Inferior parietal cortex (tissue), 1 donor: ENCODE measurements around the gene RALBP1.

ENCODE experiments used
- DNase-seq: peaks from one replicate; pipeline ENCODE4 v3.0.0-alpha.2; 2016; ENCODE audit errors: extremely low spot score

Gene RALBP1

DNA sequence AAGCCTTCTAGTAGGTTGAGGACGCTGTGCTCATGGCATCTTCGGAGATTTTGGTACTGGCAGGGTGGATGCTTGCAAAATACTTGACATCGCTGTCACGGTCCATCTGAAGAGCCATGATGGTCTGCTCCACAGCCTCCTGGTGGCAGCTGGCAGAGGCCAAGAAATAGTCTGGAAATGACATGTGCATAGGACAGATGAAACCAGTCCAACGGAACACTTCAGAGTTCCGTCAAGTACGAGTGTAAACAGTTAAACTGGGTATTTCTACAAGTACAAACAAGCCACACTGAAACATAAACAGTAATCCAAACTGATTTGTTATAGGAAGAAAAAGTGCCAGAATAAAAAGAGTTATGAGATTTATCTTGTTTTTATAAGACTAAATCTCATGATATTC lies 72.5 kb downstream of the RALBP1 start:
- DNase-seq: no peak

DNA sequence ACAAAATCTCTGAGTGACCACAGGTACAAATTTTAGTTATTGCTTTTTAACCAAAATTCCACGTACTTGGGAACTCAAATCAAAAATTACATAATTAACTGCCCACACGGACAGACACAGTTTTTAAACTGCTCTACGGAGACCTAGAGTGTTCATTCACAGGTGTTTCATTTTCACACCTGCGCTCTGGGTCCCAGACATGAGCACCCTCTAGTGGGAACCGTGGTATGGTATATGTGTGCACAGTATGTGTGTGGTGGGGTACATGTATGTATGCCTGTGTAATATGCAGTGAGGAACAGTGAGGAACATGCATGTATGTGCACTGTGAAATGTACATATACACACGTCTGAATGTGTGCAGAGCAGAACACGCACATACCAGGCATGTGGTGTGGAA lies 74.1 kb downstream of the RALBP1 start:
- DNase-seq: no peak

DNA sequence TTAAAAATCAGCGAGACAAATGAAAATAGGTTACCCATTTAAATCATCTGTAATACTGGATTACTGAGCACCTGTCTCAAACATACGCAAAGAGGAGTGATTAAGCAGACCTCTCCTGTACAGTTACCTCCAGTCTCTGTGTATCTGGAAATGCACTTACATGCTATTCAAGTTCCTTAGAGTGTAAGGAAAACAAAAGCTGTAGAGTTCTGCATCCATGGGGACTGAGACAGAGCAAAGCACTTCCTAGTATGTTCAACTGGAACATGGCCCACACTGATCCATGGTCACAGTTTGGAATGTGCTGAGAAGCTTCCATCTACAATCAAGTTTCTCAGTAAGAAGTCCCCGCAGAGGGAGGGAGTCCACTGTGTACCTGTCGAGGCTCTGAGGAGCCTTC lies 75.1 kb downstream of the RALBP1 start:
- DNase-seq: no peak

DNA sequence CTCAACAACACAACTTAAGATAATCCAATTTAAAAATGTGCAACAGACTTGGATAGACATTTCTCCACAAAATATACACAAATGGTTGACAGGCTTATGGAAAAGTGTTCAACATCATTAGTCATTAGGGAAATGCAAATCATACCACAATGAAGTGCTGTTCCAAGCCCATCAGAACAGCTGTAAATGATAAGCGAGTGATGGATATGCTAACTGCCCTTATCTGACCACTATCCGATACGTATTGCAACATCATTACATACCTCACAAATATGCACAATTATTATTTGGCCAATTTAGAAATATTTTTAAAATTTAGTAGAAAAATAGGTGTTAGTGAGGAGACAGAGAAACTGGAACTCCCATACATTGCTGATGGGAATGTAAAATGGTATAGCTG lies 76.9 kb downstream of the RALBP1 start:
- DNase-seq: no peak

DNA sequence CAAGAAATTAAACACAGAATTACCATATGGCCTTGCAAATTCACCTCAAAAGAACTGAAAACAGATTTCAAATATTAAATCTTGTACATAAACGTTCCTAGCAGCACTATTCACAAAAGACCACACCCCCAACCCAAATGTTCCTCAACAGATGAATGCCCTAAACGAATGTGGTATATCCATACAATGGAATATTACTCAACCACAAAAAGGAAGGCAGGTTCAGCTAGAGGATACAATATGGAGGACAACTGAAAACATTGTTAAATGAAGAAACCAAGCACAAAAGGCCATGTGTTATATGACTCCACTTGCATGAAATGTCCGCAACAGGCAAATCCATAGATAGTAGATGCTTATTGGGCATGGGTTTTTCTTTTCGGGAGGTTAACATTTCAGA lies 77.3 kb downstream of the RALBP1 start:
- DNase-seq: no peak

DNA sequence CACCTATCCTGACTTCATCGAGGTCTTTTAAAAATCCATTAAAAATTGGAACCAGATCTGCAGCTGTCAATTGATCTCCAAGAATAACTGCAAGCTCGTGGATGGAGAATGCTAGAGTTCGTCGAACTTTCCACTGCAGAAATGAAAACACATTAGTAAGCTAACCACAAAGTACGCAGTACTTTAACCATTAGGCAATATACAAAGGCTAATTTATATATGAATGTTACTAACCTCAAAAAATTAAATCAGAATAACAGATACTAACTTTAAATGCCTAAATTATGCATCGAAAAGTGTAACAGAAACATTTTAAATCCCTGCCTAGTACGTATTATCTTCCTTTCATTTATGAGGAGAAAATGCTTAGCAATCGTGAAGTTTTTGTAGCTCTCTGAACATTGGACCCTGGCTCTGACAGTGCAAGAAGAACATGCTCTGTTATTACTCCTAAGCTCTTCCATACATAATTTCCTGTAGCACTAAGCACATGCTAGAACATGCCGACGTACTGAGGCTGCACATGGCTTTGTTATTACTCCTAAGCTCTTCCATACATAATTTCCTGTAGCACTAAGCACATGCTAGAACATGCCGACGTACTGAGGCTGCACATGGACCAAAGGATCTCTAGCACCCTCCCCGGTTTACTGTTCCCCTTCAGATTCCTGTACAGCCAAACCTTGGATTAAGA lies 82.1 kb downstream of the RALBP1 start:
- DNase-seq: no peak

DNA sequence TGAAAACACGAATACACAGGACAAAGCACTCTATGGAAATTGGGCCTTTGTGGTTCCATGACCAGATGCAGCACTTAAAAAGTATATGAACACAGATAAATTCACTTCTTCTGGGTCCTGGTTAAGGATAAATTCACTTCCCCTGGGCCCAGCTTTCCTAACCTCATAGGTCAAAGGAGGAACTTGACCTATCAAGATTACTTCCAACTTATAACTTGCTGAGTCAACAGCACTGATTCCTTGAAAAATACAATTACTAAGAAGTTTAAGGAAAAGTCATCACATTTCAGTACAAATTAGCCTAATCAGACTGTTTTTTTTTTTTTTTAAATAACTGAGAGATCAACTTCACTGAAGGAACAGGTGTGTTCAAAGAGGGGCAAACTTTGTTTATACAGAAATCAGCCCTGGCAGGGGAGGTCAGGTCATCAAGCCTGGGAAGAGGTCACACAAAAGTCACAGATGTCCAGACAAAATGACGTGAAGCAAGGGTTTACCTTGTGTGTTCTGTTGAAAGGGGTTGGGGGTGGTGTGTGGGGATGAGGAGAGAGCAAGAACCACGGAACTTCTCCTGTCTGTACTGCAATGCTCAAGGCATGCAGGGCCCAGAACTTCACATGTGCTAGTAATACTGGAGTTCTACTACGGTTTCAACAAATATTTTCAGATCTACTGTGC lies 83.2 kb downstream of the RALBP1 start:
- no peak for DNase-seq

DNA sequence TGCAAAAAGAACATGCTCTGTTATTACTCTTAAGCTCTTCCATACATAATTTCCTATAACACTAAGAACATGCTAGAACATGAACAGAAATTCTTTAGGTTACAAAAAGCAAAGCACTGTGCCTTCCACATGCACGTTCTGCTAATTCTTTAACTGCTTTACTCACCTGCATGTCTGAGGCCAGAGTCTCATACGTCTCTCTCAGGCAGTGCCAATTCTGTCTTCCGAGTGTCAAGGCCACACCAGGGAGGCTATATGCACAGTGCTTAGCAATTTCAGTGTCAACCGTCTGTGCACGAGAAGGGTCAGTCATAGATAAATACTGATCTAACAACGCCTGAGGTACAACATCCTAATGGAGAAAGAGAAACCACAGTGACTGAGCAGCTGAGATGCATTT lies 83.9 kb downstream of the RALBP1 start:
- DNase-seq: no peak

DNA sequence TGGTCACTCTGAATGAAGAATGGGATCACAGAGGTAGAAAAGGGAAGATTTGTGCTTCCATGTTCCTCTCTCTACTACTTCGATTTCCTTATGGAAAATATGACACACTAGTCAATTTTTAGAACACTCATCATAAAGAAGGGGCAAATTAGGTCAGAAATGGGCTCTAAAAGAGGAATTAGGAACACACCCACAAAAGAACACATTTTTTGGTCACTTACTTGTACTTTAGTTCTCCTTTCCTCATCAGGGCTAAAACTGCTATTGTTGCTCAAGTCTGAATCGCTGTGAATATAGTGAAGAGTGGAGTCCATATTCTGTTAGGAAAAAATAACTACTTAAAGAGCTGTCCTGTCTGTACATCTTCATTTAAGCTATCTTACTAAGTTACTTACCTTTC lies 86.4 kb downstream of the RALBP1 start:
- no peak for DNase-seq

DNA sequence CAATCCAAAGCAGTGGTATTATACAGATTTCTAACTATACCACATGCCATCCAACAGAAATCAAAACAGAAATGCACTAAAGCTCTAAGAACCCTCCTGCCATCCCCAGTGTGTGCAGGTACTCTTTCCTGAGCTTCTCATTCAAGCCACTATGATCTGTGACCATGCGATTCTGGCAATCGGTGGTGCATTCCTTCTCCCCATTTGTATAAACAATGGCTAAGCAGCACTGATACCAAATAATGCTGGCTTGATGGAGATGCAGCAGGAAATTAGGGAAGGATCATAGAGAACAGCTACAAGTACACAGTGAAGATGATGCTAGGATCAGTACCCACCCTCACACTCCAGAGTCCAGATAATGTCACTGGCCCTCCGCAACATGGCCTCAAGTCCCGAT lies 87.3 kb downstream of the RALBP1 start:
- DNase-seq: no peak

DNA sequence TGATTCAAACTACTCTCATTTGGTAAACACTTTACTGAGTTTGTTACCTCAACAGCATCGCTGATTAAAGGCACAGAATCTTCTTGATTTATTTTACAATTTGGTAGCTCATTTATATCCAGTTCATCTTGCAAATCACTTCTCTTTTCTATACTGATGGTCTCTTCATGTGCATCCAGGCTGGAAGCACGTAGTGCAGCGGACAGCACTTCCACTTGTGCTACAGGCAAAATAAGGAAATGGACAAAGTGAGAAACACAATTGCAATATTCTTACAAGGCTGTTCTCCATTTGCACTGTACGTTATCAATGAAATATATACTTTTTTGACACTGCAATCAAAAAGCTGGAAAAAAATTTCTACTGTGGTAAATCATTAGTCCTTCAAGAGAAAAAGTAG lies 88.0 kb downstream of the RALBP1 start:
- no peak for DNase-seq

DNA sequence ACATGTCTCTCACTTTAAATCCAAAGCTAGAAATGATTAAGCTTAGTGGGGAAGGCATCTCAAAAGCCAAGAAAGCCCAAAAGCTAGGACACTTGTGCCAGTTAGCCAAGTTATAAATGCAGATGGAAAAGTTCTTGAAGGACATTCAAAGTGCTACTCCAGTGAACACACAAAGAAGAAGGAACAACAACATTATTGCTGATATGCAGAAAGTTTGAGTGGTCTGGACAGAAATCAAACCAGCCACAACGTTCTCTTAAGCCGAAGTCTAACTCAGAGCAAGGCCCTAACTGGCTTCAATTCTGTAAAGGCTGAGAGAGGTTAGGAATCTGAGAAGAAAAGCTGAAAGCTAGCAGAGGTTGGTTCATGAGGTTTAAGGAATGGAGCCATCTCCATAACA lies 90.1 kb downstream of the RALBP1 start:
- no peak for DNase-seq

DNA sequence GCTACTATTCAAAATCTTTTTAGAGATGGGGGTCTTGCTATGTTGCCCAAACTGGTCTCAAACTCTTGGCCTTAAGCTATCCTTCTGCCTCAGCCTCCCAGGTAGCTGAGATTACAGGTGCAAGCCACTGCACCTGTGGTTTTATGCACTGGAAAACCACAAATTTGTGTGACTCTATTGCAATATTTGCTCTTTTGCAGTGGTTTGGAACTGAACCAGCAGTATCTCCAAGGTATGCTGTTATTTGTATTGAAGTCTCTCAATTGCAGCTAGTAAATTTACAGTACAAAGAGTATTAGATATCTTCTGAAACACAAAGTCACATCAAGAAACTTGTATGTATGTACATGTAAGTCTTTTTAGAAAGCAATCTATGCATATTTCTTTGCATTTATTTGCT lies 92.9 kb downstream of the RALBP1 start:
- DNase-seq: no peak

DNA sequence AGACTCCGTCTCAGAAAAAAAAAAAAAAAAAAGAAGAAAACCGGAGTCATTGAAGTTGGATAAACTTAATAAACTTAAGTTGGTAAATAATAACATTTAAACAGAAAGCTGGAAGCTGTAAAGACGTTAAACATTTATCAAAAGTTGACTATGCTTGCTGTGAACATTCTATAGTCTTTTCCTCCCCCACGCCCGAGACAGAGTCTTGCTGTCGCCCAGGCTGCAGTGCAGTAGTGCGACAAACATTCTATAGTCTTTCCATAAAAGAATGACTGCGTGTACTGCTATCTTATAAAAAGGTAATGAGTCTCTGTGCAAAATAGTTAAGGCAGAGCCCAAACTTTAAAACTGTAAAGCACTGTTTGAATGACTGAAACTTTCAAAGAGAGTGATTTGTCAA lies 93.9 kb downstream of the RALBP1 start:
- DNase-seq: no peak

DNA sequence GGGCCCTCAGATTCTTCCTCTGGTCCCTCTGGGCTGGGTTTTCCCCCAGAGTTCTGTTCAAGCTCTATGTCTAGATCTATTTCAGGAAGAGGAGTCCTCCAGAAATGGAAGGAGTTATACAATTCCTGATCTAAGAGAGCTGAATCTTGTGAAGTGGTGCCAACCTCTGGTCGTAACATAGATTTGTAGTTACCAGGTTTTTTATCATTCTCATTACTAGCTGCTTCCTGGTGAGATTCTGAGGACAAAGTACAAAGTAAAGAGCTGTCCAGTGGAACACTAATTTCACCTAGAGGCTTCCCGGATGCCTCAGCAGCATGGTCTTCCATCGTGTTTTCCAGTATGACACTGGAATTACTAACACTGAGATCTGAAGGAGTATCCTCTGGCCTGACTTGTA lies 94.9 kb downstream of the RALBP1 start:
- peak; percentile 38 for DNase-seq

DNA sequence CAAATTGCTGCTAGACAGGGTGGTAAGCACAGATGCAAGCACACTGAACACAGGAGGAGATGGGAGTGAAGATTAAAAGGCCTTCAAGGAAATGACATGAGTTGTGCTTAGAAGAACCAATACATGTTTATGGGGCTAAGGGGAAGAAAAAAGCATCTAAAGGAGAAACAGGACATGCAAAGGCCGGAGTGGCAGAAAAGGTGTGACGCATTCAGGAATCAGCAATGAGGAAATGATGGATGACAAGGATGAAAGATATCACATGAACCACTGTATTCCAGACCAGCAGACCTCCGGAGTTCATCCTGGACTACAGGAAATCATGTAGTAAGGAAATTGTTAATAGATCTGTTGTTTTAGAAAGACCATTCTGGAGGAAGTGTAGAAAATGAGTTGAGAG lies 96.2 kb downstream of the RALBP1 start:
- DNase-seq: no peak

DNA sequence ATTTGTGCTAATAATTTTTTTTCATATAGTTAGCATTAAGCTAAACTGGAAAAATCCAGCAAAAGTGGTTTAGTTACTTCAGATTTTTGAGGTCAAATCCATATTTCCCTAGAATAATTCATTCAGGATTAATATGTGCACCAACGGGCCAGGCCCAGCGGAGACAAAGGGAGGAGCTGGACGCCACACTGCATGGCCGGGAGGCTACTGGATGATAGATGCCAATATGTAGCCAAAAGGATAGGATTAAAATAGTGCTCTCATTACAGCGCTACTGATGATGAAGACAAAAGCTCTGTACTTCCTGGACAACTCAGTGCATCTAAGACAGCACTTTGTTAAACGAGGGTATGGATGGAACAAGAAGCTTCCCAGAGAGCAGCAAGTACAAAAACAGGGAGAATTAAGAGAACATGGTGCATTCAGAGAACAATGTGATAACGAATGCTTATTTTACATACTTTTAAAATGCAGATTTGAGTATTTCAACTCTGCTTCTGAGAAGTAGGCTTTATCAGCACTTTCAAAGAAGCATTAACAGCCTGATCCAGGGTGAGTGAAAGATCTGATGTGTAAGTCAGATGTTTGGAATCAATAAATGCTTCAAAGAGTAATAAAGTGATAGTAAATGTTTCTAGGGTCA lies 99.3 kb downstream of the RALBP1 start:
- DNase-seq: no peak

DNA sequence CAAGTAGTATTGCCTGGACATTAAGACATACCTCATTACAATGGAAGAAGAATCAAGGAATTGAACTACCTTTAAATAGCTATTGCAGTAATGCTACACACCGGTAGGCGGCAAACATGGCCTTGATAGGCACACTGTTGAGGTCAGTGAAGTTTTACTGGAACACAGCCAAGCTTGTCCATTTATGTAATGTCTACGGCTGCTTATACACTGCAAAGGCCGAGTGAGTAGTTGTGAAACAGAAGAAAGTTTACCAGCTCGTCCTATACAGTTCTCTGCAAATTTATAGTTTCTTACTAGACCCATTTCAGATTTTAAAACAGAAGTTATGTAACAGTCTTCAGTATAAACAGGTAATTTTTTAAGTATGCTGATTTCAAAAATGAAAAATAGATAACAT lies 100.2 kb downstream of the RALBP1 start:
- DNase-seq: peak; percentile 90

DNA sequence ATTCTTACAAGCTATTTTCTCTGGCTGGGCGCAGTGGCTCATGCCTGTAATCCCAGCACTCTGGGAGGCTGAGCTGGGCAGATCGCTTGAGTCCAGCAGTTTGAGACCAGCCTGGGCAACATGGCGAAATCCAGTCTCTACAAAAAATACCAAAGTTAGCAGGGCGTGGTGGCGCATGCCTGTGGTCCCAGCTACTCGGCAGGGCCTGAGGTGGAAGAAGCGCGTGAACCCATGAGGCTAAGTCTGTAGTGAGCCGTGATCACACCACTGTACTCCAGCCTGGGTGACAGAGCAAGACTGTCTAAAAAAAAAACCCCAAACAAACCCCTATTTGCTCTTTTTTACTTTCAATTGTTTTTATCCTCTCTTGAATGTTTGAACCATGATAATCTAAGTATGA lies 102.0 kb downstream of the RALBP1 start:
- no peak for DNase-seq

DNA sequence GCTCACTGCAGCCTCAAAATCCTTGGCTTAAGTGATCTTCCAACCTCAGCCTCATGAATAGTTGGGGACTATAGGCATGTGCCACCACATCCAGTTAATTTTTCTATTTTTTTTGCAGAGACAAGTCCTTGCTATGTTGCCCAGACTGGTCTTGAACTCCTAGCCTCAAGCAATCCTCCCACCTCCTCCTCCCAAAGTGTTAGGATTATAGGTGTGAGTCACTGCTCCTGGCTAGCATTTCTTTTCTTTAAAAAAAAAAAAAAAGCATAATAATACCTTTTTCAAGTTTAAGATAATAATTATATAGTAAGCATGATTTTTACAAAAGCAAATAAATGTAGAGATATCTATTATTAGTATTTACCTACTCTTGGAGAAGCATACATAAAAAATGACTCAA lies 103.0 kb downstream of the RALBP1 start:
- DNase-seq: no peak

DNA sequence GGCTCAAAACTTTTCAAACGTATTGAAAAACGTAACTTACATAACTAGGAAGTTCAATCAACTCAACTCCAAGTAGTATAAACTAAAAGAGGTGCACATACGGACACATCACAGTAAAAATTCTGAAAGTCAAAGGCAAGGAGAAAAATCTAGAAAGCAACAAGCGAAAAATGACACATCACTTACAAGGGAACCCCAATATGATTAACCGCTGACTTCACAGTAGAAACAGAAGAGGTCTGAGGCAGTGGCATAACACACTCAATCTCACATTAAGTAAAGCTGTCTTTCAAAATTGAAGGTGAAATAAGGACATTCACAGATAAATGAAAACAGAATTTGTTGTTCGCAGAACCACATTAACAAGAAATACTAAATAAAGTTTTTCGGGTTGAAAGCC lies 106.4 kb downstream of the RALBP1 start:
- DNase-seq: no peak

DNA sequence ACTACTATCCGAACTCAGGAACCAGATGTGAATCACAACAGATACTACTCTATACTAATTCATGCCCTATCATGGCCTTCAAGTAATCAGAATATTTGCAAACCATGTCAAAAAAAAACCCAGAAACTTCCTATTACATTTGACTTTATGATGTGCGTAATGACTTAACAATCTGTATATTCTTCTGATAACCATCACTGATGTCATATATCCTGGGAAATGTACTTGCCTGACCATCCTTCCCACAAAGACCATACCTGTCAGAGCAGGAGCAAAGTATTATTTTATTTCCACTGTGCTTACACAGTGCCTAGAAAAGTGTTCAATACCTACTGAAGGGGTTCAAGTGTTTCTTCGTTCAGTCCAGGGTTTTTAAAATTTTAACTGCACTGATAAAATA lies 111.5 kb downstream of the RALBP1 start:
- no peak for DNase-seq
